Activated B cell treated with CpG ODN at 0.5 μM for 24 hours (primary cell): ENCODE results near the gene PHOSPHO2. TPM values are rescaled to one million over a fixed set of nuclear protein-coding genes. Genes with fewer than 3 reads are reported as not detected.

ENCODE experiments used
- ATAC-seq: fragments of 200-7000 bp; cut with Tn5 transposase; one replicate; pipeline ENCODE4 v1.10.0; 2021; ENCODE audit warnings: low read depth, mild to moderate bottlenecking, moderate library complexity
- CTCF ChIA-PET: fragments of 350-600 bp; sonication (Branson Sonifier 250); formaldehyde crosslinking; loops from one replicate; lab custom pipeline; 2021; ENCODE audit warnings: antibody characterized with exemption; lab: Charles Lee
- POLR2A ChIA-PET: fragments of 350-600 bp; sonication (Branson Sonifier 250); formaldehyde crosslinking; loops from one replicate; lab custom pipeline; 2021; ENCODE audit warnings: antibody characterized with exemption; lab: Charles Lee
- DNase-seq: peaks from one replicate; pipeline ENCODE4 v3.0.0; 2022
- H3K27ac Mint-ChIP-seq: one replicate; pipeline ENCODE4 v1.8.0; 2020; ENCODE audit warnings: mixed read lengths
- H3K27me3 Mint-ChIP-seq: one replicate; pipeline ENCODE4 v1.8.0; 2021; ENCODE audit warnings: mixed read lengths
- H3K36me3 Mint-ChIP-seq: one replicate; pipeline ENCODE4 v1.8.0; 2021; ENCODE audit warnings: low read depth, mixed read lengths
- H3K4me1 Mint-ChIP-seq: one replicate; pipeline ENCODE4 v1.8.0; 2021; ENCODE audit warnings: mixed read lengths
- H3K4me3 Mint-ChIP-seq: one replicate; pipeline ENCODE4 v1.8.0; 2020; ENCODE audit warnings: mild to moderate bottlenecking, mixed read lengths
- H3K9me3 Mint-ChIP-seq: one replicate; pipeline ENCODE4 v1.8.0; 2020; ENCODE audit warnings: mixed read lengths
- CTCF ChIP-seq: fragments of 200-600 bp; IDR thresholded peaks from one replicate; pipeline ENCODE4 v1.8.0; 2022; ENCODE audit warnings: antibody characterized with exemption, mild to moderate bottlenecking
- intact Hi-C: fragments of 100-400 bp; cut with micrococcal nuclease; formaldehyde crosslinking; loops from one replicate; pipeline ENCODE4 v1.15.1; 2024
- total RNA-seq: library from RNA; stranded (reverse); gene quantifications from 2 replicates; pipeline ENCODE4 v1.2.3, GENCODE V29; 2022

PHOSPHO2 gene
- total RNA-seq, 1 donor from 2014 or later, result 6.3 TPM

DNA sequence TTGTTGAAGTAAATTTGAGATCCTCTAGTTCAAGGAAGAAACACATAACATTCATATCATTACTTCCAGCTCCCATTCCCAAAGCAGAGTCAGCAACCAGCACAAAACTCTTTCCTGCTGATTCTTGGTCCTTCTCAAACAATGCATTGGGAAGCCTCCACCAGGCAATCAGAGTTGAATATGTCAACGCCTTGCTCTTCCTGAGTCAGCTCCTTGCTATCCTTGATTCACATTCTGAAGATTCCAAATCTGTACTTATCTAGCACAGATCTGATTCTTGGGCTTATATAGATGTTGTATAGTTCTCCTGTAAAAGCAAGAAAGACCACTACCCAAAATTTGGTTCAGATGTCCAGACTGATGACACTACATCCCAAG lies 29.7 kb upstream of the PHOSPHO2 start:
- no peak for TF ChIP-seq CTCF
- ChIA-PET POLR2A (no interaction called here), CTCF (no interaction called here)
- Mint-ChIP-seq H3K4me3 (no peak overlapping the region), H3K36me3 (no peaks in the 10 kb centered on the region), H3K27ac (no peak overlapping the region), H3K4me1 (peaks cover 7% of the 10 kb centered on the region), H3K9me3 (no peaks in the 10 kb centered on the region), H3K27me3 (peaks cover 8% of the 10 kb centered on the region)
- no peak for ATAC-seq
- intact Hi-C loops, result no loop called here
- no peak for DNase-seq

- H3K4me1 Mint-ChIP-seq, result peaks cover 4% of the 10 kb centered on the region
- H3K9me3 Mint-ChIP-seq, result no peaks in the 10 kb centered on the region
- CTCF ChIA-PET, result no interaction called here
- ATAC-seq (no peak), DNase-seq (no peak)
- TF ChIP-seq CTCF, result no peak
- intact Hi-C loops, result no loop called here
- POLR2A ChIA-PET, result no interaction called here
- no peaks in the 10 kb centered on the region for H3K36me3 Mint-ChIP-seq
- H3K4me3 Mint-ChIP-seq, result no peak overlapping the region
- H3K27me3 Mint-ChIP-seq, result peaks cover 8% of the 10 kb centered on the region
- H3K27ac Mint-ChIP-seq, result no peak overlapping the region
Observed at GRCh38 chr2:169664978-169665930, 29.0 kb upstream of the PHOSPHO2 start.

DNA sequence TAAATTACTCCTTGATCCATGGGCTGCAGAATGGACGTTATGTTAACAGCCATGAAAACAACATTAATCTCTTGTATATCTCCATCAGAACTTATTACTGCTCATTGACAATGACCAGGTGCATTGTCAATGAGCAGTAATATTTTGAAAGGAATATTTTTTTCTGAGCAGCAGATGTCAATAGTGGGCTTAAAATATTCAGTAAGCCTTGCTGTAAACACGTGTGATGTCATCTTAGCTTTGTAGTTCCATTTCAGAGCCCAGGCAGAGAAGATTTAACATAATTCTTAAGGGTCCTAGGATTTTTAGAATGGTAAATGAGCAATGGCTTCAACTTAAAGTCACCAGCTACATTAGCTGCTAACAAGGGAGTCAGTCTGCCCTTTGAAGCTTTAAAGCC lies 26.7 kb upstream of the PHOSPHO2 start:
- POLR2A ChIA-PET, result no interaction called here
- CTCF ChIA-PET, result no interaction called here
- Mint-ChIP-seq H3K27me3 (peaks cover 8% of the 10 kb centered on the region), H3K36me3 (no peaks in the 10 kb centered on the region), H3K4me1 (no peaks in the 10 kb centered on the region), H3K4me3 (no peak overlapping the region), H3K27ac (no peak overlapping the region), H3K9me3 (no peaks in the 10 kb centered on the region)
- intact Hi-C loops, result no loop called here
- no peak for DNase-seq
- no peak for ATAC-seq
- no peak for TF ChIP-seq CTCF

DNA sequence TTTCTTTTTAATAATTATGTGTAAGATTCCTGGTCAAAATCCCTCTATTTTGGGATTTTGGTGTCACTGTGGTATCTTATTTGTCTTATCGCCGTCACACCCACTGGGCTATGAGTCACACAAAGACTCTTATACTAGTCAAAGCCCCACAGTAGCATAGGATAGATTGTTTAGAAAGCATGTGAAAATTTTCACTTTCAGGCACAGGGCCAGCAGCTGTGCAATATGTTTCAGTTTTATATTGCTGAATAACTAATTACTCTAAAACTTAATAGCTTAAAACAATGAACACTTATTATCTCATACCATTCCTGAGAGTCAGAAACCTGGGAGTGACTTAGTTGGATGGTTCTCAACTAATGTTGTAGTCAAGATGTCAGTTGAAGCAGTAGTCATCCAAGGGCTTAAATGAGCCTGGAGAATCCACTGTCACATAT lies 24.0 kb upstream of the PHOSPHO2 start:
- CTCF ChIA-PET, result no interaction called here
- intact Hi-C loops, result no loop called here
- peaks cover 12% of the 10 kb centered on the region for H3K27me3 Mint-ChIP-seq
- TF ChIP-seq CTCF, result no peak
- ATAC-seq (no peak), DNase-seq (no peak)
- no peak overlapping the region for H3K27ac Mint-ChIP-seq
- POLR2A ChIA-PET, result no interaction called here
- H3K9me3 Mint-ChIP-seq, result no peaks in the 10 kb centered on the region
- H3K36me3 Mint-ChIP-seq, result no peaks in the 10 kb centered on the region
- no peaks in the 10 kb centered on the region for H3K4me1 Mint-ChIP-seq
- no peak overlapping the region for H3K4me3 Mint-ChIP-seq

DNA sequence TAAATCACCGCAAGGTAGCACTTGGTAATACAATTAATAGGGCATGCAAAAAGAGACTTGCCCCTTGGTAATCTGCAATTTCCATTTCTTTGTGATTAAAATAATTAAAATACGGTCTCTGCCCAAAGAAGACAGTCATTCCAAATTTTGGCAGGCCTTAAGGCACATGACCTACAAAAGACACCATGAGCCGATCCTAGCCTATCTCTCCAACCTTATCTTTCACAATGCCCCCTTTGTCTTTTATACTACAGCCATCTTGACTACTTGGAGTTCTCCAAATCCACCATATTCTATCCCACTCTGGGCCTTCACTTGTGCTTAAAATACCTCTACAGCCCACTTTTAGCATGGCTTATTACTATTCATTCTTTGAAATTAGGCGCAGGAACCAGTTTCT lies 23.3 kb upstream of the PHOSPHO2 start:
- H3K4me1 Mint-ChIP-seq, result no peaks in the 10 kb centered on the region
- intact Hi-C loops, result no loop called here
- H3K9me3 Mint-ChIP-seq, result no peaks in the 10 kb centered on the region

More for the DNA sequence above, 23.3 kb upstream of the PHOSPHO2 start:
- POLR2A ChIA-PET, result no interaction called here
- H3K4me3 Mint-ChIP-seq, result no peak overlapping the region
- TF ChIP-seq CTCF, result no peak
- ATAC-seq (no peak), DNase-seq (no peak)
- H3K36me3 Mint-ChIP-seq, result no peaks in the 10 kb centered on the region
- no peak overlapping the region for H3K27ac Mint-ChIP-seq
- CTCF ChIA-PET, result no interaction called here
- H3K27me3 Mint-ChIP-seq, result peaks cover 12% of the 10 kb centered on the region
